ENCODE measurements around the gene HS6ST1. TPM values are rescaled to one million over a fixed set of nuclear protein-coding genes. Genes with fewer than 3 reads are reported as not detected.

The HS6ST1 gene
- total RNA-seq, 2 donors from 2014 or later = 69.0 to 233 TPM

- DNase-seq (ENCODE audit: low spot score) = no peak
- H3K4me1 ChIP-seq (replicated peaks) = peaks cover 7% of the 10 kb centered on the region
- TF ChIP-seq CTCF (IDR thresholded peaks at IDR 0.05) = no peak
- no peak for TF ChIP-seq POLR2A (IDR thresholded peaks at IDR 0.05)
- TF ChIP-seq POLR2AphosphoS5 (IDR thresholded peaks at IDR 0.05) = no peak
- no peaks in the 10 kb centered on the region for H3K36me3 ChIP-seq
- intact Hi-C loops (cut with DNase I) = no loop called here
- H3K27me3 ChIP-seq (replicated peaks; ENCODE audit: insufficient read depth) = no peaks in the 10 kb centered on the region
- no peak overlapping the region for H3K27ac ChIP-seq
- no peak overlapping the region for H3K4me3 ChIP-seq
- WGBS = 83% methylated on average over 12 of the region's 12 CpGs
- H3K9me3 ChIP-seq = no peaks in the 10 kb centered on the region
These were observed 33.2 kb downstream of the HS6ST1 start for GRCh38 chr2:128285329-128285931.

- no peaks in the 10 kb centered on the region for H3K27me3 ChIP-seq (replicated peaks; ENCODE audit: insufficient read depth)
- H3K36me3 ChIP-seq = no peaks in the 10 kb centered on the region
- intact Hi-C loops (cut with DNase I) = no loop called here
- WGBS = 84% methylated on average over 11 of the region's 11 CpGs
- H3K4me1 ChIP-seq (replicated peaks) = peaks cover 7% of the 10 kb centered on the region
- TF ChIP-seq POLR2A (IDR thresholded peaks at IDR 0.05) (no peak), CTCF (IDR thresholded peaks at IDR 0.05) (no peak), POLR2AphosphoS5 (IDR thresholded peaks at IDR 0.05) (no peak)
- H3K9me3 ChIP-seq = no peaks in the 10 kb centered on the region
- no peak overlapping the region for H3K4me3 ChIP-seq
- no peak overlapping the region for H3K27ac ChIP-seq
- DNase-seq (ENCODE audit: low spot score) = no peak
These were observed 33.8 kb downstream of the HS6ST1 start for GRCh38 chr2:128284841-128285240.

- DNase-seq (ENCODE audit: low spot score) = no peak
- Histone ChIP-seq H3K9me3 (no peaks in the 10 kb centered on the region), H3K36me3 (no peaks in the 10 kb centered on the region), H3K27me3 (replicated peaks; ENCODE audit: insufficient read depth) (no peaks in the 10 kb centered on the region), H3K27ac (no peak overlapping the region), H3K4me1 (replicated peaks) (peaks cover 7% of the 10 kb centered on the region), H3K4me3 (no peak overlapping the region)
- TF ChIP-seq POLR2AphosphoS5 (IDR thresholded peaks at IDR 0.05) = no peak
- 64% methylated on average over 7 of the region's 7 CpGs for WGBS
- intact Hi-C loops (cut with DNase I) = no loop called here
These were observed 34.6 kb downstream of the HS6ST1 start for GRCh38 chr2:128284037-128284441.

GRCh38 chr2:128282976-128283810 is 35.5 kb downstream of the HS6ST1 start:
- TF ChIP-seq POLR2A (IDR thresholded peaks at IDR 0.05) (no peak), CTCF (IDR thresholded peaks at IDR 0.05) (peak in 2 of 4 experiments; percentile 18 to 20)
- Histone ChIP-seq H3K4me1 (replicated peaks) (peaks cover 7% of the 10 kb centered on the region), H3K36me3 (no peaks in the 10 kb centered on the region), H3K9me3 (no peaks in the 10 kb centered on the region), H3K27me3 (replicated peaks; ENCODE audit: insufficient read depth) (no peaks in the 10 kb centered on the region), H3K27ac (no peak overlapping the region), H3K4me3 (no peak overlapping the region)
- intact Hi-C loops (cut with DNase I) = no loop called here
- no peak for DNase-seq (ENCODE audit: low spot score)
- WGBS = 62% methylated on average over 8 of the region's 8 CpGs

GRCh38 chr2:128282246-128282975 is 36.3 kb downstream of the HS6ST1 start:
- intact Hi-C loops (cut with DNase I) = no loop called here
- Histone ChIP-seq H3K36me3 (no peaks in the 10 kb centered on the region), H3K9me3 (no peaks in the 10 kb centered on the region), H3K27ac (peak overlapping the region in 1 of 2 donors; percentile 4), H3K4me1 (replicated peaks) (peaks cover 7% of the 10 kb centered on the region), H3K4me3 (no peak overlapping the region), H3K27me3 (replicated peaks; ENCODE audit: insufficient read depth) (no peaks in the 10 kb centered on the region)
- 54% methylated on average over 17 of the region's 24 CpGs for WGBS
- TF ChIP-seq CTCF (IDR thresholded peaks at IDR 0.05) (no peak), POLR2AphosphoS5 (IDR thresholded peaks at IDR 0.05) (no peak)
- no peak for DNase-seq (ENCODE audit: low spot score)

All from prostate gland (tissue), 2 donors.